Fibroblast of mammary gland (primary cell): Measurements from ENCODE around the gene KCND1.

ENCODE experiments used
- DNase-seq: peaks from one replicate; pipeline ENCODE4 v3.0.0-alpha.2; 2010; ENCODE audit warnings: low read depth
- H3K4me3 ChIP-seq: 2 replicates; pipeline ENCODE4 v1.5.1; 2011; ENCODE audit warnings: low read depth, mild to moderate bottlenecking, low read length, moderate library complexity; ENCODE audit not compliant: control insufficient read depth
- CTCF ChIP-seq: conservative IDR thresholded peaks from 2 replicates; pipeline ENCODE4 v1.5.1; 2011; ENCODE audit warnings: low read depth, low read length, inconsistent platforms; ENCODE audit not compliant: control insufficient read depth, insufficient read depth

KCND1 gene

GRCh38 chrX:48940404-48940955, 31.2 kb downstream of the KCND1 start:
- no peak for DNase-seq
- TF ChIP-seq CTCF: no peak
- no peak overlapping the region for H3K4me3 ChIP-seq

- TF ChIP-seq CTCF: no peak
- DNase-seq: no peak
- no peak overlapping the region for H3K4me3 ChIP-seq
These were observed 32.0 kb downstream of the KCND1 start for GRCh38 chrX:48939524-48940228.

- H3K4me3 ChIP-seq: no peak overlapping the region
- DNase-seq: no peak
- no peak for TF ChIP-seq CTCF
These were observed 32.8 kb downstream of the KCND1 start for GRCh38 chrX:48938721-48939425.

- peak; percentile 23 for DNase-seq
- no peak for TF ChIP-seq CTCF
- no peak overlapping the region for H3K4me3 ChIP-seq
These were observed 34.4 kb downstream of the KCND1 start for GRCh38 chrX:48937054-48937907.

- no peak for DNase-seq
- TF ChIP-seq CTCF: no peak
- H3K4me3 ChIP-seq: no peak overlapping the region
These were observed 35.1 kb downstream of the KCND1 start for GRCh38 chrX:48936429-48937053.

- H3K4me3 ChIP-seq: no peak overlapping the region
- TF ChIP-seq CTCF: no peak
- no peak for DNase-seq
These were observed 36.4 kb downstream of the KCND1 start for GRCh38 chrX:48935301-48935670.
